Parathyroid adenoma (tissue), 2 donors: Measurements from ENCODE around the gene TDRKH.

Experiments
- H2AFZ ChIP-seq: fragments of 300-600 bp; sonication (generic); one replicate; pipeline ENCODE4 v1.7.0; 2017; ENCODE audit warnings: antibody characterized with exemption, mild to moderate bottlenecking
- H3K27ac ChIP-seq: fragments of 300-600 bp; sonication (generic); one replicate; pipeline ENCODE4 v1.7.0; 2017
- H3K27me3 ChIP-seq: fragments of 300-600 bp; sonication (generic); one replicate; pipeline ENCODE4 v1.7.0; 2017; ENCODE audit warnings: low read length; ENCODE audit not compliant: control insufficient read depth, insufficient read depth
- H3K36me3 ChIP-seq: fragments of 300-600 bp; sonication (generic); one replicate; pipeline ENCODE4 v1.7.0; 2017; ENCODE audit warnings: low read length; ENCODE audit not compliant: control insufficient read depth, insufficient read depth
- H3K4me1 ChIP-seq: fragments of 300-600 bp; sonication (generic); one replicate; pipeline ENCODE4 v1.7.0; 2017; ENCODE audit warnings: control low read depth
- H3K4me2 ChIP-seq: fragments of 300-600 bp; sonication (generic); one replicate; pipeline ENCODE4 v1.7.0; 2017; ENCODE audit warnings: low read length
- H3K4me3 ChIP-seq: fragments of 300-600 bp; sonication (generic); one replicate; pipeline ENCODE4 v1.7.0; 2017; ENCODE audit warnings: low read depth, low read length
- H3K79me2 ChIP-seq: fragments of 300-600 bp; sonication (generic); one replicate; pipeline ENCODE4 v1.7.0; 2017; ENCODE audit warnings: control low read depth
- H3K9ac ChIP-seq: fragments of 300-600 bp; sonication (generic); one replicate; pipeline ENCODE4 v1.7.0; 2017; ENCODE audit warnings: mild to moderate bottlenecking
- H3K9me3 ChIP-seq: fragments of 300-600 bp; sonication (generic); one replicate; pipeline ENCODE4 v1.7.0; 2017; ENCODE audit warnings: low read length; ENCODE audit not compliant: control insufficient read depth
- CTCF ChIP-seq: fragments of 300-600 bp; sonication (generic); IDR thresholded peaks from one replicate; pipeline ENCODE4 v1.7.0; 2017; ENCODE audit warnings: antibody characterized with exemption, mild to moderate bottlenecking
- donor health status: primary hyperparathyroidism.

TDRKH gene

GRCh38 chr1:151815716-151816327 lies 25.5 kb upstream of the TDRKH start:
- no peak overlapping the region for H2AFZ ChIP-seq
- TF ChIP-seq CTCF = no peak
- no peaks in the 10 kb centered on the region for H3K36me3 ChIP-seq

GRCh38 chr1:151814971-151815545 lies 24.8 kb upstream of the TDRKH start:
- no peaks in the 10 kb centered on the region for H3K36me3 ChIP-seq

More at GRCh38 chr1:151815716-151816327, 25.5 kb upstream of the TDRKH start:
- Histone ChIP-seq H3K4me1 (no peaks in the 10 kb centered on the region), H3K9ac (no peak overlapping the region), H3K27ac (no peak overlapping the region), H3K4me2 (no peak overlapping the region), H3K27me3 (no peaks in the 10 kb centered on the region), H3K79me2 (peaks cover 2% of the 10 kb centered on the region), H3K4me3 (no peak overlapping the region), H3K9me3 (no peaks in the 10 kb centered on the region)

GRCh38 chr1:151814426-151814825 lies 24.1 kb upstream of the TDRKH start:
- H3K27me3 ChIP-seq = no peaks in the 10 kb centered on the region
- TF ChIP-seq CTCF = no peak
- H3K9me3 ChIP-seq = no peaks in the 10 kb centered on the region
- H3K4me2 ChIP-seq = no peak overlapping the region
- no peak overlapping the region for H3K4me3 ChIP-seq
- no peaks in the 10 kb centered on the region for H3K79me2 ChIP-seq
- H3K36me3 ChIP-seq = no peaks in the 10 kb centered on the region
- H3K27ac ChIP-seq = no peak overlapping the region
- no peaks in the 10 kb centered on the region for H3K4me1 ChIP-seq
- no peak overlapping the region for H2AFZ ChIP-seq
- no peak overlapping the region for H3K9ac ChIP-seq

More at GRCh38 chr1:151814971-151815545, 24.8 kb upstream of the TDRKH start:
- Histone ChIP-seq H3K4me2 (no peak overlapping the region), H3K27ac (no peak overlapping the region), H3K27me3 (no peaks in the 10 kb centered on the region), H3K4me3 (no peak overlapping the region), H3K9me3 (no peaks in the 10 kb centered on the region), H2AFZ (no peak overlapping the region), H3K4me1 (no peaks in the 10 kb centered on the region), H3K79me2 (peaks cover 2% of the 10 kb centered on the region), H3K9ac (no peak overlapping the region)
- TF ChIP-seq CTCF = no peak

GRCh38 chr1:151813271-151813977 lies 23.1 kb upstream of the TDRKH start:
- no peak overlapping the region for H2AFZ ChIP-seq
- no peaks in the 10 kb centered on the region for H3K4me1 ChIP-seq
- no peak overlapping the region for H3K4me2 ChIP-seq
- no peaks in the 10 kb centered on the region for H3K27me3 ChIP-seq
- H3K79me2 ChIP-seq = no peaks in the 10 kb centered on the region
- H3K27ac ChIP-seq = no peak overlapping the region
- H3K4me3 ChIP-seq = no peak overlapping the region
- H3K36me3 ChIP-seq = no peaks in the 10 kb centered on the region
- H3K9ac ChIP-seq = no peak overlapping the region
- H3K9me3 ChIP-seq = no peaks in the 10 kb centered on the region
- no peak for TF ChIP-seq CTCF
